Anterior cingulate cortex (tissue), 58 donors: ENCODE results near the gene LRRC26.
A peak's percentile ranks its signal among the peaks of the same experiment; 100 is the strongest.

Source experiments
- DNase-seq, 58 donors: peaks; one replicate each; lab custom pipeline; 2025; lab: John Stamatoyannopoulos, UW

The LRRC26 gene

GRCh38 chr9:137199411-137200121, 29.7 kb upstream of the LRRC26 start:
- DNase-seq: no peak

DNA sequence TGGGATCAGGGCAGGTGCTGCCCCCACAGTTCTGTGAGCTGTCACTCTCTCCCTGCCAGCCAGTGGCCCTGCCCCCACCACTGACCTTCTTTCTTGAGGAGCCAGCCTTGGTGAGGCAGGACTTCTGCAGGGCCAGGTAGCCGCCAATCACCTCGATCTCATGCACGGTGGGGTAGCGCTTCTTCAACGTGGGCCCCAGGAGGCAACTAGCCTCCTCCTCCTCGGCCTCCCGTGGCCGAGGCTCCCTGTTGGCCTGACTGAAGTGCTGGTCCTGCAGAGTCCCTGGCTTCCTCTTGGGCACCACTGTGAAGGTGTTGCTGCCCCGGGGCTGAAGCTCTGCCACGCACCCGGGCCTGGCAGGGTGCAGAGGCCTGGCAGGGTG, 29.0 kb upstream of the LRRC26 start:
- DNase-seq: no peak

- peak in 4 of 58 donors; percentile 7 to 57 (median 38) for DNase-seq
Measured at GRCh38 chr9:137198051-137198901, 28.4 kb upstream of the LRRC26 start.

DNA sequence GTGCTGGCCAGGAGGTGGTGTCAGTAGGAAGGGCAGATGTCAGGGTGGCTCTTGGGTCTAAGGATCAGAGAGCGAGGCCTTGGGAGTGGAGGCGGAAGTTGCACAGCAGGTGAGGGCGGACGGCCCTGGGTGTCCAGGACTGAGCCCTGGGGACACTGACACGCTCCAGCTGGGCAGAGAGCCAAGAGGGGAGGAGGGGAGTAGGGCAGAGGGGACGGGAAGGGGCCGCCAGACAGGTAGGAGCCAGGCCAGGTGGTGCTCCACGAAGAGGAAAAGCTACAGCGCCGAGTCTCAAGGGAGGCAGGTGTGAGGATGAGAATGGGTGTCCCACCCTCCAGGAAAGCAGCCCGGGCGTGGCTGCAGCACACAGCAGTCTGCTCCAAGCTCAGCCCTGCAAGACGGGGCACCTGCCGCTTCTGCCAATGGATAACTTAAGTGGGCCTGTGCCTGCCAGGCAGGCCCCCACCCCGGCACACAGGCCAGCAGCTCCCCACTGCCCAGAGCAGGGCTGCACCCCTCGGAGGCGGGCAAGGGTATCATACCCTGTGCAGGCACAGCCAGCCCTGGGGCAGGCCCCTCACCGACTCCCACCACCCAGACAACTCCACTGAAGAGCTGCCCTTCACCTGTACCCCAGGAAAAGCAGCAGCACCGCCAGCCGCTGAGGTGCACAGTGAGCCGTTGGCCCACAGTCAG, 25.8 kb upstream of the LRRC26 start:
- peak in 1 of 58 donors; percentile 24 for DNase-seq

DNA sequence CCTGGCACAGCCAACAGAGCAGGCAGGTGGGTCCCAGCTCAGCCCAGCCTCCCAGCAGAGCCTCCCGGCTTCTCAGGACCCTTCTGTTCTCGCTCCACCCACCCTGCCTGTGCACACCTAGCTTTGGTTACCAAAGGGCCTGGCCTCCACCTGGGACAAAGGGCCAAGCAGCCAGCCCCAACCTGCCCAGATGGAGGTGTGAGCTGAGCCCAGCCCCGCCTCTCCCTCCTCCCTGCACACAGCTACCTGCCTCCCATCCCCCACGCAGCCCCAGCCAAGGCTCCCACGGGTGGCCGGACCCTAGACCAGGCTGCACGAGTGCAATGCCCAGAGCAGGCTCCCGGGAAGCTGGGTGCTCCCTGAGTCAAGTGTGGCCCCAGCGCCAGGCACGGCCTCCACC, 25.1 kb upstream of the LRRC26 start:
- peak in 2 of 58 donors; percentile 49 to 58 for DNase-seq

GRCh38 chr9:137194388-137194787, 24.5 kb upstream of the LRRC26 start:
- DNase-seq: peak in 55 of 58 donors; percentile 22 to 97 (median 82)

DNA sequence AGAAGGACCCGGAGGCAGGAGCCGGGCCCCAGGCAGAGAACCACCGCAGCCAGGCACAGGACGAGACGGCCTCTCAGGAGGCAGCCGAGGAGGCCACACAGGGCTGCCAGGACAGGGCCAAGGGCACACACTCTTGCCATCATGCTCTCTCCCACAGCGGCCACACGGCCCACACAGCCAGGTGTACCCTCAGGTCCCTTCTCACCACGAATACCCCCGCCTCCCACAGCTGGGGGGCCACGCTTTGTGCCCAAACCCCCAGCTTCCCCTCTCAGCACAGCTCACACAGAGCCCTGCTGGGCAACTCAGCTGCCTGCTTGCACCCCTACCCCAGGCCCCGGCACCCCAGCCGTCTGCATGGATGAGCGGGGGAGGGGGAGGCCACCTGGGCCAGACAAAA, 23.9 kb upstream of the LRRC26 start:
- DNase-seq: no peak

- DNase-seq: no peak
Measured at GRCh38 chr9:137192859-137193258, 23.0 kb upstream of the LRRC26 start.

- no peak for DNase-seq
Measured at GRCh38 chr9:137192448-137192780, 22.6 kb upstream of the LRRC26 start.

DNA sequence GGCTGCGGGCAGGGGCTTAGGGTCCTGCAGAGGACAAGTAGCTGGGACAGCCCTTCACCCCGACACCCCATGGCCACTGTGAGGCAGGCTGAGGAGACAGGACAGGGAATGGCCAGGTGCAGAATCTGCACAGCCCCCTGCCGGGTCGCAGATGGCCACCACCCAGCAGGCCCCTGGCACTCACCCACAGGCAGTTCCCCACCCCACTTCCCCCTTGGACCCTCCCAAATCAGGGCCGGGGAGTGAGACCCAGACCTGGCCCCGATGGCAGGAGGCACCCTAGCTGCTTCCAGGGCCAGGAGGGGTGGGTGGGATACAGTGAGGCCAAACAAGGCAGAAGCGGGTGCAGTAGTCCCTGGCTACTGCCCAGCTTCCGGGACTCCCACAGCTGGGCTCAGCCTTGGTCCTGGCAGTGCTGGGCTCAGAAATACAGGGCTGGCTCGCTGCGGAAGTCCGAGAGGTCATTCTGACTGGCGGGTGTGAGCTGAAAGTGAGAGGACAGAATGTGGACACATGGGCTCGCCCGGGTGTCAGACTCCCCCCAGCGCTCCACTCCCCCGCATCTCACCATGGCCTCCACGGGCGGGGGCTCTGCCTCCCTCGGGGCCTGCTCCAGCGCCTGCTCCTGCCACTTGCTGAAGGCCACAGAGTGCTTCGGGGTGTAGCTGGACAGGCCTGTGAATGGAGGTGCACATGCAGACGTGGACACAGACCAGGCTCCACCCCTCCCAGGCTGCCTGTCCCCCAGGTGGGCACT, 22.0 kb upstream of the LRRC26 start:
- DNase-seq: peak in 48 of 58 donors; percentile 8 to 87 (median 58)

DNA sequence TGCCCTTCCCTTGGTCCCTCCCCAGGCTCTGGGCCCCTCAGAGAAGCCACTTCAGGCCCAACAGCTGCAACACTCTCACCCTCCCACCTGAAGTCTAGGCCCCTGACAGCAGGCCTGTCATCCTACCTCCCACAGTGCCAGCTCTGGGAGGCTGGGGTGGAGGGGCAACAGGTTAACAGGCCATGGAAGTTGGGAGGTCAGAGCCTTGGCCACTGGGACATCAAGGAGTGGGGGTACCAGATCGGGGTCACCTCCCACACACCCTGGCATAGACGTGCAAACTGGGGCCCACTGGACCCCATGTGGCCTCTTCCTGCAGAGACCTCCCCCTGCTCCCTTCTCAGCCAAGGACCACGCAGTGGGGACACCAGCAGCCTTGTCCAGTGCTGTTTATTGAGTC, 21.4 kb upstream of the LRRC26 start:
- no peak for DNase-seq

DNA sequence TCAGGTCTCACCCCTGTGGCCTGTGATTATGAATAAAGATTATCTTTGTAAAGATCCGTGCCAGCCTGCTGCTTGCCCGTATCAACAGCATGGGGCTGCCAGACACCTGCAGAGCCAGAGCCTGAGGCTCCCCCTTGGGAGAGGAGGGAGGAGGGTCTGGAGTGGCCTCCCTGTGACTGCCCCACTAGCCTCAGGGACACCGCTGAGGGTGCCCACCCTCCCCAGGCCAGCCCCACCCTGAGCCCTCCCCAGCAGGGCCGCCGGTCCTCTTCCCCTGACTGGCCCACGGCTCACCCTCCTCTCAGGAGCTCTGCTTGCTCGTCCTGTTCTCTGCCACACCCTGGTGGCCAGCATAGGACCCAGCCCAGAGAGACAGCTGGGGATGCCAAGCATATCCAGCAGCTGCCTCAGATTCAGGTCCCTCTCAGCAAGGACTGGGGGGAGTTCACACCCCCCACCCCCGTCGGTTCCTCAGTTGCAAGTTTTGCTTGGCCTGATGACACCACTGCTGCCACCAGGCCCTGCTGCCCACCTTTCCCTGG, 20.5 kb upstream of the LRRC26 start:
- DNase-seq: no peak

GRCh38 chr9:137189297-137190295, 19.7 kb upstream of the LRRC26 start:
- DNase-seq: no peak

DNA sequence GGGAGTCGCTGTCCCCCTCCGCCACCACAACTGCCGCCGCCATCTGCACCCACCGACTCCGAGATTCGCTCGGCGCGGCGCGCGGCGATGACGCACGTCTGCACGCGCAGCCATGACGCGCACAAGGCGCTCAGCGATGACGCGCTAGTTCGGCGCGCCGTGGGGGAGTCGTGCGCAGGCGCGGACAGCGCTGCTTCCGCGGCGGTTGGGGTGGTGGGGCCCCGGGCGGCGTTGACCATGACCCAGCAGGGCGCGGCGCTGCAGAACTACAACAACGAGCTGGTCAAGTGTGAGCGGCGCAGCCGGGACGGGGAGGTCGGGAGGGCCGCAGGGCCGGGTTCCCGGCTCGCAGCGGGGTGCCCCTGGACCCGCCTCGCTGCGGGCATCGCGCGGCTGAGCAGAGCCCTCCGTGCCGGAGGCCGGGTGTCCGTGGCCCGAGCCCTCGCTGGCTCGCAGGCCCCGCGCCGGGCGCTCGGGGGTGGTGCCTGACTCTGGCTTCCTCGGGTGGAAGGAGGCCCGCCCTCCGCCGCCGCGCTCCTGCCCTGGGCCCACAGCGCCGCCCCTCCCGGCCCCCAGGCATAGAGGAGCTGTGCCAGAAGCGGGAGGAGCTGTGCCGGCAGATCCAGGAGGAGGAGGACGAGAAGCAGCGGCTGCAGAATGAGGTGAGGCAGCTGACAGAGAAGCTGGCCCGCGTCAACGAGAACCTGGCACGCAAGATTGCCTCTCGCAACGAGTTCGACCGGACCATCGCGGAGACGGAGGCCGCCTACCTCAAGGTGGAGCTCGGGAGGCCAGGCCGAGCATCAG, 18.8 kb upstream of the LRRC26 start, which contains the start of the genes ANAPC2 and SSNA1:
ANAPC2 (minus strand) TSS at position 71 of the 807 bp plus-strand sequence; CDS start at position 43, 28 bp downstream.
SSNA1 (plus strand) TSS at position 187 of the 807 bp plus-strand sequence; CDS start at position 238, 51 bp downstream.
- DNase-seq: peak; percentile 30 to 95 (median 90)

GRCh38 chr9:137188086-137188489, 18.2 kb upstream of the LRRC26 start:
- DNase-seq: no peak

DNA sequence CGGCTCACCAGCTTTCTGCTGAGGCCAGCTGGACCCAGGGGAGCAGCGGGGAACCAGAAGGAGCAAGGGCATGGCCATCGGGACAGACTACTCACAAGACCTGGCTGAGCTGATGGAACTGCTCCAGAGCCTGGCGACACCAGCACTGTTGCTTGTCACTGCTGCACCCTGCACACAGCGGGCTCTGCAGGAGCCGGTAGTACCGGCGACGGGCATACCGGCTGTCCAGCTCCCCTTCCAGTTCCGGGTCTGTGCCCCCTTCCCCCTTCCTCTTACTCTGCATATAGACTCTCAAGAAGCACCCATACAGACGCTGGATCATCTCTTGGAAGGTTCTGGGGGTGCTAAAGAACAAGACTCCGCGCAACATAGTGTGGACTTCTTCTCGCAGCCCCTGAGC, 17.5 kb upstream of the LRRC26 start:
- DNase-seq: no peak

GRCh38 chr9:137186385-137186784, 16.5 kb upstream of the LRRC26 start:
- DNase-seq: no peak

GRCh38 chr9:137185921-137186320, 16.1 kb upstream of the LRRC26 start:
- no peak for DNase-seq
